HL-60 (cell line): ENCODE data around the gene PRG2.

Experiments
- DNase-seq, 2 experiments: peaks; one replicate each; pipeline ENCODE4 v3.0.0-alpha.2; 2010 to 2020; ENCODE audit warnings: low read depth in 1 of 2, low spot score in 1 of 2
- H3K27ac ChIP-seq: fragments of 250-450 bp; sonication (Bioruptor Pico); replicated peaks from 2 replicates; pipeline ENCODE4 v1.5.1; 2020; ENCODE audit warnings: mild to moderate bottlenecking, moderate library complexity
- H3K27me3 ChIP-seq: fragments of 250-450 bp; sonication (Bioruptor Pico); 2 replicates; pipeline ENCODE4 v1.5.1; 2021; ENCODE audit warnings: mild to moderate bottlenecking, moderate library complexity; ENCODE audit not compliant: insufficient read depth, poor library complexity, severe bottlenecking
- H3K4me3 ChIP-seq: replicated peaks from 2 replicates; pipeline ENCODE4 v1.5.1; 2011; ENCODE audit warnings: mild to moderate bottlenecking, control low read depth, low read length; ENCODE audit not compliant: insufficient read depth
- CTCF ChIP-seq: IDR thresholded peaks from one replicate; pipeline ENCODE4 v1.5.1; 2011; ENCODE audit warnings: low read length, control low read depth, inconsistent platforms; ENCODE audit not compliant: insufficient read depth
- GABPA ChIP-seq: IDR thresholded peaks from 2 replicates; pipeline ENCODE4 v1.6.1; 2012; ENCODE audit warnings: low read depth
- POLR2AphosphoS5 ChIP-seq: IDR thresholded peaks from 2 replicates; pipeline ENCODE4 v1.6.1; 2012; ENCODE audit warnings: low read depth
- REST ChIP-seq: IDR thresholded peaks from 2 replicates; pipeline ENCODE4 v1.6.1; 2012; ENCODE audit warnings: low read depth; ENCODE audit not compliant: insufficient replicate concordance
- SPI1 ChIP-seq: IDR thresholded peaks from 2 replicates; pipeline ENCODE4 v1.6.1; 2012; ENCODE audit warnings: low read depth, mild to moderate bottlenecking, borderline replicate concordance

Gene PRG2

GRCh38 chr11:57407941-57408475 lies 17.6 kb upstream of the PRG2 start:
- TF ChIP-seq CTCF (no peak), SPI1 (no peak)
- Histone ChIP-seq H3K27ac (no peak overlapping the region), H3K27me3 (no peaks in the 10 kb centered on the region), H3K4me3 (no peak overlapping the region)
- peak in 1 of 2 experiments; percentile 39 for DNase-seq

DNA sequence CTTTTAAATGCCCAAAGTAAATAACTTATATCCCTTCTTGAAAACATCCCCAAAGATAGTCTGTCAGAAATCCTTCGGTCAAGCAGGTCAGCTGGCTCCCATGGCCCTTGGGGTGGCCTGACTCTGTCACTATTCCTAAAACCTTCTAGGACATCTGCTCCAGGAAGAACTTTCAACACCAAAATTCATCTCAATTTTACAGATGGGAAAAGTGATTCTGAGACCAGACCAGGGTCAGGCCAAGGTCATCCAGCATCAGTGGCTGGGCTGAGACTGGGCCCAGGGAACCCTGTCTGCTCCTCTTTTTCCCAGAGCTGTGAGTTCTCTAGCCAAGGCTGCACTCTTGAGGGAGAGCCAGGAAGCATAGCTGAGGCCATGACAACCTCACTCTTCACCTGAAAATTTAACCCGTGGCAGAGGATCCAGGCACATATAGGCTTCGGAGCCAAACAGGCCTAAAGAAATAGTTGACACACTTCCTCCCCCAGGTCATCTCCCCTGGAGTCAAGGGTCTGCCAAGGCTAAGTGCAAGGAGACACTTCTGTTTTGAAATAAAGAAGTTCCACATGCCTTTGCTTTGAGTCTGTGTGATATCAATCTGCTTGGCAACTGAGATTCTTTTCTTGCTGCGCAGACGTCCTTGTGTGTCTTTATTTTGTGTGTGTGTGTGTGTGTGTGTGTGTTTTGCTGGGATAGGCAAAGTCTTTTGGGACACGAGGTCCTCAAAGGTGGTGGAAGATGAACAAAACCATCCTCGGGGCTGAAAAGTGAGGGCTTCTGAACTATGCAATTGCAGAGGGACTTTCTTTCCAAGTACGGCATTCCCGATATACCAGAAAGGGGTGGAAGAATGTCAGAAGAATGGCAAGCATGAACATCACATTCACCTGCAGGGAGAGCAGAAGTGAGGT lies 16.8 kb upstream of the PRG2 start:
- no peak for TF ChIP-seq GABPA
- TF ChIP-seq SPI1: peak; percentile 38; the same call in 1 of the 2 replicates
- no peak for TF ChIP-seq CTCF
- H3K27ac ChIP-seq: peak overlapping the region; percentile 19
- no peaks in the 10 kb centered on the region for H3K27me3 ChIP-seq
- peak; percentile 21 to 29 for DNase-seq
- H3K4me3 ChIP-seq: no peak overlapping the region

DNA sequence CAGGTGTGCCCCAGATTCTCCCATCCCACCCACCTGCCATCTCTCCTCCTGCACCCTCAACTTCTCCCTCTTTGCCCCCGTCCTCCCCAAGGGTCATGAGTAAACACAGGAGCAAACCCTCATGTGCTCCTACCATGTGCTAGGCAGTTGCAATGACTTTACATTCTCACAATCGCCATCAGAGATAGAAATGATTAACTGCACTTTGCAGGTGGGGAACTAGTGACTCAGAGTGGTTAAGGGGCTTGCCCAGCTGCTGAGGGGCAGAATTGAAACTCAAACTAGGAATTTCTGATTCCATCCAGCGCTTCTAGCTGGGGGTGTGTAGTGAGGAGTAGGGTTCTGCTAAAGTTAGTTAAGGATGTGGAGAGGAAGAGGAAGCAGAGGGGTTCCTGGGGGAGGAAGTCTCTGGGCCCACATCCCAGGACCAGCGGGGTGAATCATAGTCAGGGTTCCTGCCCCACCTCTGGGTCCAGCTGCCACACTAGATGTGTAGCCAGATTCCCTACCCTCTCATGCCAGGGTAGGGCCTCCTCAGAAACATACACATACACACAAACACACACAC lies 16.0 kb upstream of the PRG2 start:
- peak; percentile 72 to 75 for DNase-seq
- Histone ChIP-seq H3K4me3 (no peak overlapping the region), H3K27ac (peak overlapping the region; percentile 8; the same call in 1 of the 2 replicates), H3K27me3 (no peaks in the 10 kb centered on the region)
- TF ChIP-seq GABPA (peak; percentile 35; the same call in 1 of the 2 replicates), CTCF (no peak), REST (no peak), SPI1 (peak; percentile 89), POLR2AphosphoS5 (peak; percentile 79)

DNA sequence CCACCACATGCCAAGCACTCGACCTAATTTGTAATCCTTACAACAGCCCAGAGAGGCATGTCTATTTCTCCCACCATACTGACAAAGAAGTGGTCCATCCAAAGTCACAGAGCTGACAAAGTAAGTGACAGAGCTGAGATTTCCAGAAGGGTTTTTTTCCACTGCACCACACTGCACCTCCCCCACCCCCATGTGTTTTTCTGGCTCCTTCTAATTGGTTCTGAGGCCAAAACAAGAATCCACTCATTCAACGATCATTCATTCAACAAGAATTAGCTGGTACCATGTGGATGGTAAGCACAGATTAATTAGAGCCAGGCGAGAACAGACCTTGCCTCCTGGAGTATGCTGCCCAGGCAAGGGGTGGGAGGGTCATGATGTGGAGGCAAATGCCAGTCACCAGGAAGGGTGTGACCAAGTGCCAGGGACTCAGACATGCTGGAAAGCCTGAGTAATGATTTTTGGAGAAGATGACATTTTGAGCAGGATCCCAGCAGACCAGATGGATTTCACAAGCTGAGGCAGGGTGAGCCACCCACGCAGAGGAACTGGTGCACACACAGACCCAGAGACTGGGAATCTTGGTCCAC lies 14.9 kb upstream of the PRG2 start:
- Histone ChIP-seq H3K4me3 (no peak overlapping the region), H3K27me3 (no peaks in the 10 kb centered on the region), H3K27ac (peak overlapping the region; percentile 8; the same call in 1 of the 2 replicates)
- TF ChIP-seq POLR2AphosphoS5 (no peak), CTCF (no peak), SPI1 (no peak), GABPA (no peak), REST (no peak)
- DNase-seq: peak; percentile 24 to 44
